IPS-NIHi7 (cell line): ENCODE results near the gene PSME1.

Source experiments
- DNase-seq: peaks from one replicate; pipeline ENCODE4 v3.0.0; 2012; ENCODE audit warnings: mixed read lengths; ENCODE audit errors: extremely low spot score

PSME1 gene

DNA sequence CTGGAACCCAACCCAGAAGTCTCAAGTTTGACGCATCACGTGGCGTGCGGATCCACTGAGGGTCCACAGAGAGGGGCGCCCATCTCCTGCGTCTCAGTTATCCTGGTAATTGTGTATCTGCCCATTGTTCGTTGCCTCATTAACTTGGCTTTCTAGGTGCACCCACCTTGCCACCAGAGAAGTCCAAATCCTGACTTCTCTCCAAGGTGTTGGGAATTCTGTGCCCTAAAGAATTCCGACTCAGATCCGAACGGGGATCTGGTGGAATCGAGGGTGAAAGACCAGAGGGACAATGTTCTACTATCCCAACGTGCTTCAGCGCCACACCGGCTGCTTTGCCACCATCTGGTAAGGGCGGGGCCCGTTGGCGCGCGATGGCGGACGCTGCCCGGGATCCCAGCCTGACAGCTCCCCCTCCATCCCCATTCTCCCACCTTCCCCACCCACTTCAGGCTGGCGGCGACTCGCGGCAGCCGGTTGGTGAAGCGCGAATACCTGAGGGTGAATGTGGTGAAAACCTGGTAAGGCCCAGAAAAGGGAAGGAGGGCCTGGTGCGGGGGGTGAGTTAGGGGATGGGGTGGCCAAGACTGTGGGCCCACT is 36.4 kb downstream of the PSME1 start:
- no peak for DNase-seq

DNA sequence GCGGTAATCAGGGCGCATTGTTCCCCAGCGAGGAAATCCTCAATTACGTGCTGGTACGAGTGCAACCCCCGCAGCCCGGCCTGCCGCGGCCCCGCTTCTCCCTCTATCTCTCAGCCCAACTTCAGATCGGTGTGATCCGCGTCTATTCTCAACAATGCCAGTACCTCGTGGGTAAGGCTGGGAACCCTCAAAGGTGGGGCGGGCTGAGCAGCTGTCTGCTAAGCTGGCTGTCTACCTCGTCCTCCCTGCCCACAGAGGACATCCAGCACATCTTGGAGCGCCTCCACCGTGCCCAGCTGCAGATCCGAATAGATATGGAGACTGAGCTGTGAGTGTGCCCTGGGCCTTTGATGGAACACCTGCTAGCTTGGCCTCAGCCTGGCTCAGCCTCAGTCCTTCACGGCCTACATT is 36.9 kb downstream of the PSME1 start:
- DNase-seq, result no peak

DNA sequence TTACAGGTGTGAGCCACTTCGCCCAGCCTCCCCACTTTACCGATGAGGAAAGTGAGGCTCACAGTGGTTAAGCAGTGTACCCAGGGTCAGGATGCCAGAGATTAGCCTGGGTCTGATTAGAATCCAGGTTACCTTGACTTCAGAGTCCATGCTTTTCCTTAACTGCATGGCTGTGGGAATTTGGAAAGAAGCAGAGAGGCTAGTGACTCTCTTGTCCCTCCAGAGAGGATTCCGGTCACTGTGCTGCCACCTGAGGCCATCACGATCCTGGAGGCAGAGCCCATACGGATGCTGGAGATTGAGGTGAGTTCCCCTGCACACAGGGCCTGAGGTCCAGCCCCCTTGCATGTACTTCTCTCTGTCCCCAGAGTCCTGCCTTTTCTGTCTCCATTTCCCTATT is 40.6 kb downstream of the PSME1 start:
- DNase-seq, result no peak

DNA sequence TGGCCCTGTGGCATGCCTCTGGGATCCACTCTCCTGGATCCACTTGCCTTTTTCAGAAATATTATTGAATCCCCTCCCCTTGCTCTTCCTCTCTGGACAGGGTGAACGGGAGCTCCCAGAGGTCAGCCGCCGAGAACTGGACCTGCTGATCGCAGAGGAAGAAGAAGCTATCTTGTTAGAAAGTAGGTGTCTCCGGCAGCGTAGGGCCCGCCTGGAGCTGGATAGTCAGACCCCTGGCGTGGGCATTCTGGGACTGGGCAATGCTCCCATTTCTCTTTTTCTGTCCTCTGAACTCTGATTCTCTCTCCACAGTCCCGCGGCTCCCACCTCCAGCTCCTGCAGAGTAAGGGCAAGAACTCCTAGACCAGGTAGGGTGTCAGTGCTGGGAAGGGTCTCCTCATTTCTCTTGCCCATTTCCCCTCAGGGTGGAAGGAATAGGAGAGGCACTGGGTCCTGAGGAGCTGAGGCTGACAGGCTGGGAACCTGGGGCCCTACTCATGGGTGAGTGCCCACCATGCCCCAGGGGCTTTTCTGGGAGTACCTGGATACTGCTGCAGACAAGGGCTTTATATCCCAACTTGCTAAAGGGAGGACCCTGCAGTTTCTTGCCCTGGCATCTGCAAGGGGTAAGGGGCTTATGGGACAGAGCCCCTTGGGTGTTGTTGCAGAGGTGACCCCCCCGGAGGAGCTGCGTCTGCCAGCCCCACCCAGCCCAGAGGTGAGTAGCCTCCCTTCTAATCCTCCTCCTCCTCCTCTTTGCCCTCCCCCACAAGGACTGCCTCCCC is 41.2 kb downstream of the PSME1 start:
- no peak for DNase-seq

DNA sequence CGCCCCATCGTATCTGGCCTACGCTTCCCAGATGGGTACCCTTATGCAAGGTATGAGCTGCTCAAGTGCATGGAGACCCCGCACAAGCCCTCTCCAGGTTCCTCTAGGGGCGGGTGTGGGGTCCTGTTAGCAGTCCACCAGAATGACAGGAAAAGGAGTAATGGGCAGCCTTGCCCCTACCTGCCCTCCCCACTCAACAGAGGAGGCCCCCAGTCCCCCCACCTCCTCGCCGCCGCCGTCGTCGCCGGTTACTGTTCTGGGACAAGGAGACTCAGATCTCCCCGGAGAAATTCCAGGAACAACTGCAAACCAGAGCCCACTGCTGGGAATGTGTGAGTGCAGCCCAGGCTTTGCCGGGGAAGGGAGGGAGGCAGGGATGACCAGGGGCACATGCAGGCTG is 41.9 kb downstream of the PSME1 start:
- DNase-seq, result no peak

DNA sequence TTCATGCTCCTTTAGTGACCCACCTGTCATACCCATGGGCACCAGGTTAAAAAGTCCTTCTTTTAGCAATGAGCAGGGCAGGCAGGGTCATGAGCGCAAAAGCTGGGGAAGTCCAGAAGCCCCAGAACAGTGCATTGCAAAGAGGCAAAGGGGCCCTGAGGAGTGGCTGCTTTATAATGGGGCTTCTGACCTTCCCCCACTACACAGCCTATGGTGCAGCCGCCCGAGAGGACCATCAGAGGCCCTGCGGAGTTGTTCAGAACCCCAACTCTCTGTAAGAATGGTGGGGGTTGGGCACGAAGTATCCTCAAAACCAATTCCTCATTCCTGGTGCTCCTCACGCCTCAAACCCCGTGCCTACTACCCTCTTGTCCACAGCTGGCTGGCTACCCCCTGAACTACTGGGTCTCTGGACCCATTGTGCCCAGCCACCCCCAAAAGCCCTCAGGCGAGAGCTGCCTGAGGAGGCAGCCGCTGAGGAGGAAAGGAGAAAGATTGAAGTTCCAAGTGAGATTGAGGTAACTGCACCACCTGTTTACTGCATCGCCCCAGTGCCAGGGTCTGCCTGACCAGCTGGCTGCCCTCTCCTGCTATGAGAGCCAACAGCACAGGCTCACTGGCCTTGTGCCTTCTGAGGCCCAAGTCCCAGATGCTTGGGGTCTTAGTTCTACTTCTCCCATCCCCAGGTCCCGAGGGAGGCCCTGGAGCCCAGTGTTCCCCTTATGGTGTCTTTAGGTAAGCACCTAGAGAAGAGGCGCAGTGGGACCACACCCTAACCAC is 42.6 kb downstream of the PSME1 start:
- no peak for DNase-seq

DNA sequence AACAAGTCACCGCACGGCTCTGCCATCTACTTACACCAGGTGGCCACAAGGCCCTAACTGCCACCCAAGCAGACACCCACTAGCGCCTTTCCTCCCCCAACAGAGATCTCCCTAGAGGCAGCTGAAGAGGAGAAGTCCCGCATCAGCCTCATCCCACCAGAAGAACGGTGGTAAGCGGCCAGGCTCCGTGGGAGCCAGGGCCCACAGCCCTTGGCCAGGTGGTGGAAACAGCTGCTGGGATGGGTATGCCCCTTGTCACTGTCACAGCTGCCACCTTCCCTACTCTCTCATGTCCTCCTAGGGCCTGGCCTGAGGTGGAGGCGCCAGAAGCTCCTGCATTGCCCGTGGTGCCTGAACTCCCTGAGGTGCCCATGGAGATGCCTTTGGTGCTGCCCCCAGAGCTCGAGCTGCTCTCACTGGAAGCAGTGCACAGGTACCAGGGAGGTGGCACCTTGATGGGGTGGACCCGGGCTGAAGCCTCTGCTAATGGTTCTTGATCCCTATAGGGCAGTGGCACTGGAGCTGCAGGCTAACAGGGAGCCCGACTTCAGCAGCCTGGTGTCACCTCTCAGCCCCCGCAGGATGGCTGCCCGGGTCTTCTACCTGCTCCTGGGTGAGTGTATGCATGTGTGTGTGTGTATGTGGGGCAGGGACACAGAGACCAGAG is 43.4 kb downstream of the PSME1 start:
- no peak for DNase-seq

DNA sequence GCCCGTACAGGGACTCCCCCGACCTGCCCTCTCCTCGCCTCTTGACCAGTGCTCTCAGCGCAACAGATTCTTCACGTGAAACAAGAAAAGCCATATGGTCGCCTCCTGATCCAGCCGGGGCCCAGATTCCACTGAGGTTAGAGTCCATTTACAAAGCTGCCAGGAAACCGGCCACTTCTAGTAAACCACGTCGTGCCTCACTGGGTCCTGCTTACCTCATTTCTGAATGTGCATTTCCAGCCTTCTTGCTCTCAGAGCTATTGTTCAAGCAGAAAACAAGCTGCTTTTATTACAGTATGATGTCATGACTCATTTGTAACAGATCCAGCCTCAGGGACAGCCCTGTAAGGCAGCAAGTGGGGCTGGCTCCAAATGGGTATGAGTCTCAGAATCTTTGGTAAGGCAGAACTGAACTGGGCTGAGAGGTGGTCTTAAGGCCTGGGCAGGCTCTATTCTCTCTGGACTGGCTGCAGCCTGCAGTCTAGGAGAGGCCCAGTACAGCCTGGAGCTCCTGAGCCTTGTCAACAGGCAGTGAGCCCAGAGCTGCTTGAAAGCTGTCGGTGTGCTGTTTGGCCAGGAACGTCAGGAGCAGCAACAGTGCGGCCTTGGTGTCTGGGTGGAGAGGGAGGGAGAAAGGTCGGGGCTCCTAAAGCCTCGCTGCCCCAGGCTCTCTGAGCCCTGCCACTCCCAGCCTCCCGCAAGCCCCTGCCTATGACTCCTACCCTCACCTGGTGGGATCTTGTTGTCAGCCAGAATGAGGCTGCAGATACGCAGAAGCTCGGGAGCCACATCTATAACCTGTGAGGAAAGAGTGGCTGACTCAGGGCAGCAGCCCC is 44.2 kb downstream of the PSME1 start:
- no peak for DNase-seq

DNA sequence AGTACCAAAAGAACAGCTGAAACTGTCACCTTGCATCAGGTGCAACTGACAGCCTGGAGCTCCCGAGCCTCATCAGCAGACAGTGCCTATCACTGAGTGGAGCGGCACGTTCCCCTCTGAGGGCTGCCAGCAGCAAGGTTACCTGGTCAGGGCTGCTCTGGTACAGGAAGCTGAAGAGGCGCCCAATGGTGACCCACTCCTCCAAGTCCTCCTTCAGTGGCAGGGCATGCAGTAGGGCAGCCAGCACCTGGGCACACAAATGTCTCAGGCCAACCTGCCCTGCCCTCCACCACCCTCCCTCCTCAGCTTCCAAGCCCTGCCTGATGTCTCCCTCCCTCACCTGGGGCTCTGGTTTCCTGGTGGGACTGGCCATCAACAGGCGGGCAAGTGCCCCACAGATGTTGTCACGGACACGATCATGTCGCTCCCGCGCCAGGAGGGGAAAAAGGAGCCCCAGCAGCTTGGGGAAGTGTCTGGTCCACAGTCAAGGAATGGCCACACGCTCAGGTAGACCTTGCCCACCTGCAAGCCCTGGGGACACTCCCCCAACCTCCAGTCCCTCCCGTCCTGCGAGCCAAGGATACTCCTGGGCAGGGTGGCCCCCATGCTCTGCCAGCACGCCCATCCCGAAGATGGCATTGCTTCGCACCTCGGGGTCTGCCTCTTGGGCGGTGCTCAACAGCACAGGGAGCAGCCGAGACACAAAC is 45.5 kb downstream of the PSME1 start:
- DNase-seq, result no peak

DNA sequence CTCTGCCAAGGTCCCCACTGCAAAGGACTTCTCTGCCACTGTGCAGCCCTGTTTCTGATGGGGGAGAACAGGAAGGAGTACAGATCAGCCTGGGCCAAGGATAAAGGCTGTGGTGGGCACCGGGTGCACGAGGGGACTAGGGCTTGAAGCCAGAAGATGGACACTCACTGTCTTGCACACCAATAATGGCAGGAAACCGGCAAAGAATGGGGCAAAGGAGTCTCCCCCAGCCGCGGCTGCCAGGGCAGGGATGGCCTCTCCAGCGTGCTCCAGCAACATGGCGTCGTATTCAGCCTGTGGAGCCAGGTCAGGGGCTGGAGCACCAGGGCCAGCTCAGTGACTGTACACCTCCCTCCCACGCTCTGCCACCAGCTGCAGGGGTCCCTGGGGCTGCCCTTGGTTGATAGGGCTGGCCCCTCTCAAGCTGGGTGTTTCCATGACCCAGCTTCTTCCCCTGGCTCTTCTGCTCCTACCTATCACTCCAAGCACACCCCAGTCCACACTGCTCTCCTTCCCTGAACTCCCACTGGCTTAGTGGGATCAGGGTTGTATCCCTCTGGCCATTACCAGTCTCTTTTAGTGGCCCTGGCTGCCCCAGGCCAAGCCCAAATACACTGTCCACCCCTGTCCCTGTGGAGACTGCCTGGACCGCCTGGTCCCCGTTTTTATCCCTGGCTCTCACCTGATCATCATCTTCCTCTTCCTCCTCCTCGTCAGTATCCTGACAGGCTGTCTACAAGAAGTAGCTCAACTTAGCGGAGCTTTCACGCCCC is 46.3 kb downstream of the PSME1 start:
- DNase-seq, result no peak

DNA sequence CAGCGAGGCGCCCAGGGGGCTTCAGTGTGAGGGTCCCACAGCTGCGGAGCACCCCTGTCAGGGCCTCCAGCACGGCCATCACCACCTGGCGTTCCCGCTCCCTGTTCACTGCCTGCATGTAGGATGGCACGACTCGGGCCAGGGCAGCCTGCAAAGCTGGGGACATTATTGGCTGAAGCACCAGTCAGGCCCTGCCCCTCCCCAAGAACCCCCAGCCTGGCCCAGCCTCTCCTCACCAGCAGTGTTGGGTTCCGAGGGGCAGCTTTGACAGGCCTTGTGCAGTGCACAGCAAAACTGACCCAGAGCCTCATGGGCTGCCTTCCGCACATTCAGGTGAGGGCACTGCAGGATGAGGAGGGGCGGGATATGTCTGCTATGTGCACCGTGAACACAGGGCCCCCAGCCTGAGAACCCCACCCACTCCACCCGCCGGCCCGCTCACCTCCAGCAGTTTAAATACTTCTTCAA is 47.1 kb downstream of the PSME1 start:
- no peak for DNase-seq

DNA sequence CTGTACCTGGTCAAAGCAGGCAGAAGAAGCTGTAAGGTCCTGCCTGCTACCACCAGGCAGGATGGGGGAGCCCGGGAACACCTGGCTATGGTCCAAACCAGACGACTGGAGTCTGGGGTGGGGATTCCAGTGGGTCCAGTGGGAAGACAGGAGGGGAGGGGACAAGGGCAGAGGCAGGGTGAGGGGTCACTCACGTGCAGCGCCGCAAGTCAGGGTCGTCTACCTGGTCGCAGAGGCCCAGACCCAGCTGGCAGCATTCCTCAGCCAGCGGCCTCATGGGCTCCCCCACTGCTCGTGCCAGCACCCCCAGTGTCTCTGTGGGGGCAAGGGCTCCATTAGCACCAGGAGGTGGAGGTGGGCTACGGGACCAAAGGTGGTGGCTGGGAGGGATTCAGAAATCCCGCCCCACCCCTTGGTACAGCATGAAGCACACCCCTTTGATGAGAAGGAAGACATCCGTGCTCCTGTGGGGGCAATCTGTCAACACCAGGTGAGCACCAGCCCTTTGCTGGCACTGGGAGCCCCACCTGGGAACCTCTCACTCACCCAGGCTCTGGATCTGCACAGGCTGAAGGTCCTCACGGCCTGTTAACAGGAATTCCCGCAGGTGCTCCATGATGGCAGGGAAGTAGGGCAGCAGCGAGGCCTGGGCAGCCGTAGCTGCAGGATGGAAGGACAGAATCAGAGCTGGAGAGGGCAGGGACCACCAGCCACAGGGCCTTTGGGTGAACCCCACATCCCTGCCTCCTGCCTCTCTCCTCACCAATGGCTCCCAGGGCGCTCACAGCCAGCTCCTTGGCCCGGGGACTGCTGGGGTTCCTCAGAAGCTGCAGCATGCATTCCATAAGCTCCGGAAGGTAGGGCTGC is 48.3 kb downstream of the PSME1 start:
- DNase-seq, result no peak

DNA sequence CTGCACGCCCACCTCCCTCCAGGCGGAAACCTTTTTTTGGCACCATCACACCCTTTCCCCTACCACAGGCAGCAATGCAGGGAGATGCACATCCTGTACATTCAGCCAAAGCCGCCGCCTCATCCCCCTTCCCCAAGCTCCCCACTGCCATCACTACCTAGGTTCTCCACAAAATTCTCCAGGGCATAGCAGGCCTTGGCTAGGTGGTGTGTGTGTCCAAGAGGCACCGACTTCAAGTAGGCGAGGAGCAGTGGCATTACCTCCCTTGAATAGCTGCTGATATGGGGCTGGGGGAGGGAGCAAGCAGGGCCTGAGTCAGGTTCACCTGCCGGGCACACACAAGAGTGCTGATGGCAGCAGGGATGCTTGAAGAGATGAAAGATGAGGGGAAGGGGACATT is 49.0 kb downstream of the PSME1 start:
- no peak for DNase-seq

DNA sequence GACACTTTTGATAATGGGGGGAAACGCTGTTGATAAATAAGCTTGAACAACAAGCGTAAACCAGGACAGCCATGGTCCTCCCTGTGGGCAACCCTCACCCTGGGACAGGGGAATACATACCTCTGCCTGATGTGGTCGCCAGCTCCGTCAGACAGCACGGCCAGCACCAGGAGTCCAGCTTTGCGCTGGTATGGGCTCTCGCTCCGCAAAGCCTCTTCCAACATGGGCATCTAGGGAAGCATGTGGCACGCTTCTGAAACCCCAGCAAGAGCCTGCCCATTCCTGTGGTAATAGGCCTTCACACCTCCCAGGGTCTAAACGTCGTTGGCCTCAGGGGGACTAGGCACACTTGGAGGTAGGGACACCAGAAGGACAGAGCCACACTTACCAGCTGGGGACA is 49.7 kb downstream of the PSME1 start:
- DNase-seq, result no peak

DNA sequence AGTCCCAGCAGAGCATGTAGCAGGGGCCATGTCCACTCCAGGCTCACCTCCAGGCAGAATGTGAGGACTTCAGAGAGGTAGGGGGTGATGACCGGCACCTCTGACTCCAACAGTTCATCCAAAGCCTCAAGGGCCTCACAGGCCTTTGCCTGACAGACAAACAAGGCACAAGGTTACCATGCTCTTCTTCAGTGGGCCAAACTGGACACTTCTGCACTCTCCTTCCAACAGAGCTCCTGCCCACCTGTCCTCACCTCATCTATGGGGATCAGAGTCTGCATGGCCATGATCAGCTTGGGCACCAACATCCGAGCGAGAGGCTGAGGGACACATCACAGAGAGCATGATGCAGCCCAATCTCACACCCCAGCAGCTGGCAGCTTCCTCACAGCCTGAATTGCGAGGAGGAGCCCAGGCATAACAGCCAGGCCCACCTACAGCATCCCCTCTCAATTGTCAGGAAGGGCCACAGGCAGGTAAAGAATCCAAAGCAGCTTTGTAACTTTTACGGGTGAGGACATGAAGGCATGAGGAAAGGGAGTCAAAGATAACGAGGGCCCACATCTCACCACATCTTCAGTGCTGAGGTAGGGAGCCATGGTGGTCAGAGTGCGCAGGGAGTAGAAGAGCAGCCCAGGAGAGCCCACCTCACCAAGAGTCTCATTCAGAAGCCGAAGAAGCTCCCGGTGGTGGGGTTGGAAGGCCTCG is 51.0 kb downstream of the PSME1 start:
- DNase-seq, result no peak

DNA sequence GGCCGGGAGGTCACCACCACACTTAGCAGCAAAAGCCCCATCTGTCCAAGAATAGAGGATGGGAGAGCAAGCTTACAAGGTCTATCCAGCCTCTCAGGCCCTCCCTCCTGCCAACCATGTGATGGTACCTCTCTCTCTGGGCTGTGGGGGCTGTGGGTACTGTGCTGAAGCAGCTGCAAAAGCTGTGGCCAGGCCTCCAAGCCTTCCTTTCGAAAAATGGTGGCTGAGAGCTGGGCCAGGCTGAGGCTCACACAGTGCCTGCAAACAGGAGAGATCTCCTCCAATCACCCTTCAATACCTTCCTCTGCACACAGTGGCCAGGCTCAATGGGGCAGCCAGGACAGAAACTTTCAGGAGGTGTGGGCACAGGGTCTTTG is 51.5 kb downstream of the PSME1 start:
- no peak for DNase-seq
